HG02973 (cell line): Measurements from ENCODE around the gene ANKMY1.

ENCODE experiments used
- ATAC-seq: cut with Tn5 transposase; IDR thresholded peaks from one replicate; pipeline ENCODE4 v1.9.1; 2021; ENCODE audit warnings: moderate library complexity; ENCODE audit not compliant: unreplicated experiment

ANKMY1 gene

GRCh38 chr2:240480834-240481623, 76.8 kb downstream of the ANKMY1 start:
- ATAC-seq, result no peak

GRCh38 chr2:240479111-240479501, 78.7 kb downstream of the ANKMY1 start:
- no peak for ATAC-seq

GRCh38 chr2:240478346-240479110, 79.3 kb downstream of the ANKMY1 start:
- ATAC-seq, result no peak

GRCh38 chr2:240477916-240478315, 79.9 kb downstream of the ANKMY1 start:
- ATAC-seq, result no peak

GRCh38 chr2:240473211-240473610, 84.6 kb downstream of the ANKMY1 start:
- no peak for ATAC-seq

- no peak for ATAC-seq
Measured at GRCh38 chr2:240472078-240472790, 85.6 kb downstream of the ANKMY1 start.

- no peak for ATAC-seq
Measured at GRCh38 chr2:240469740-240470139, 88.0 kb downstream of the ANKMY1 start.

GRCh38 chr2:240469239-240469636, 88.5 kb downstream of the ANKMY1 start:
- ATAC-seq, result no peak

GRCh38 chr2:240468303-240469238, 89.2 kb downstream of the ANKMY1 start:
- no peak for ATAC-seq

GRCh38 chr2:240467659-240468302, 90.0 kb downstream of the ANKMY1 start:
- ATAC-seq, result no peak

GRCh38 chr2:240467149-240467642, 90.6 kb downstream of the ANKMY1 start:
- no peak for ATAC-seq

GRCh38 chr2:240466579-240467148, 91.1 kb downstream of the ANKMY1 start:
- ATAC-seq, result no peak

GRCh38 chr2:240465765-240466578, 91.8 kb downstream of the ANKMY1 start:
- ATAC-seq, result no peak

- no peak for ATAC-seq
Measured at GRCh38 chr2:240465268-240465764, 92.5 kb downstream of the ANKMY1 start.

- ATAC-seq, result no peak
Measured at GRCh38 chr2:240464514-240465241, 93.1 kb downstream of the ANKMY1 start.

- ATAC-seq, result no peak
Measured at GRCh38 chr2:240463866-240464481, 93.8 kb downstream of the ANKMY1 start.

GRCh38 chr2:240463274-240463865, 94.4 kb downstream of the ANKMY1 start:
- ATAC-seq, result no peak
